K562 (cell line): ENCODE results near the gene BTBD1. TPM values are rescaled to one million over a fixed set of nuclear protein-coding genes. Genes with fewer than 3 reads are reported as not detected.
A peak's percentile ranks its signal among the peaks of the same experiment; 100 is the strongest.

Experiments used
- ATF4 ChIP-seq: fragments of 450-650 bp; formaldehyde crosslinking; IDR thresholded peaks from 2 replicates; pipeline ENCODE4 v1.4.0; 2022; ENCODE audit warnings: mild to moderate bottlenecking, moderate library complexity
- CLOCK ChIP-seq: fragments of 250-450 bp; sonication (Bioruptor Pico); IDR thresholded peaks from 2 replicates; pipeline ENCODE4 v1.4.0; 2020; ENCODE audit warnings: mild to moderate bottlenecking, moderate library complexity, borderline replicate concordance
- ETS2 ChIP-seq: IDR thresholded peaks from 2 replicates; pipeline ENCODE4 v1.6.1; 2016; ENCODE audit warnings: borderline replicate concordance, missing genetic modification characterization, mild to moderate bottlenecking, moderate library complexity, missing compliant biosample characterization; ENCODE audit not compliant: poor library complexity, severe bottlenecking
- GTF3C2 ChIP-seq: IDR thresholded peaks from 3 replicates; pipeline ENCODE4 v1.6.1; 2011; ENCODE audit warnings: borderline replicate concordance, mild to moderate bottlenecking, moderate library complexity; ENCODE audit not compliant: insufficient read length; ENCODE audit errors: extremely low read depth
- HLTF ChIP-seq: fragments of 450-650 bp; IDR thresholded peaks from 2 replicates; pipeline ENCODE4 v1.6.1; 2016
- NFE2 ChIP-seq: IDR thresholded peaks from 2 replicates; pipeline ENCODE4 v1.6.1; 2014; ENCODE audit warnings: antibody characterized with exemption, low read depth
- RBM17 ChIP-seq: fragments of 200-400 bp; formaldehyde crosslinking; IDR thresholded peaks from 2 replicates; pipeline ENCODE4 v1.6.1; 2017; ENCODE audit warnings: low read depth, mild to moderate bottlenecking, low read length, borderline replicate concordance
- RCOR1 ChIP-seq, 2 experiments: IDR thresholded peaks; 2 replicates each; pipeline ENCODE4 v1.6.1; 2012; ENCODE audit warnings: low read depth in 2 of 2, low read length in 2 of 2, borderline replicate concordance in 1 of 2, improper control_type of control experiment in 1 of 2
- ZNF253 ChIP-seq: fragments of 250-450 bp; sonication (Bioruptor Pico); conservative IDR thresholded peaks from 2 replicates; pipeline ENCODE4 v1.6.1; 2021; ENCODE audit warnings: mild to moderate bottlenecking
- ZNF354B ChIP-seq: fragments of 250-450 bp; sonication (Bioruptor Pico); IDR thresholded peaks from 2 replicates; pipeline ENCODE4 v1.4.0; 2020
- ZNF408 ChIP-seq: fragments of 250-450 bp; sonication (Bioruptor Pico); IDR thresholded peaks from 2 replicates; pipeline ENCODE4 v1.4.0; 2020; ENCODE audit warnings: low read depth, mild to moderate bottlenecking, moderate library complexity
- ZNF57 ChIP-seq: fragments of 450-650 bp; formaldehyde crosslinking; IDR thresholded peaks from 2 replicates; pipeline ENCODE4 v1.4.0; 2020; ENCODE audit warnings: mild to moderate bottlenecking, moderate library complexity
- ZNF589 ChIP-seq: fragments of 200-800 bp; sonication (Bioruptor generic); IDR thresholded peaks from 2 replicates; pipeline ENCODE4 v1.6.1; 2016; ENCODE audit warnings: low read depth, missing genetic modification characterization, missing compliant biosample characterization
- ZNF707 ChIP-seq: fragments of 250-450 bp; sonication (Bioruptor Pico); conservative IDR thresholded peaks from 2 replicates; pipeline ENCODE4 v1.8.0; 2022; ENCODE audit warnings: inconsistent platforms, mild to moderate bottlenecking, moderate library complexity
- ZNF778 ChIP-seq: fragments of 450-650 bp; formaldehyde crosslinking; IDR thresholded peaks from 2 replicates; pipeline ENCODE4 v1.4.0; 2020; ENCODE audit warnings: mild to moderate bottlenecking, moderate library complexity
- polyA plus RNA-seq, 8 experiments: library from polyadenylated mRNA; depleted of rRNA in 4 of 8; stranded (reverse) in 5 of 8; unstranded in 3 of 8; fragments of >200 nt; fragmentation: Nextera tagmentation in 2 of 8; fragmentation: Illumina TruSeq in 1 of 8; extraction: Ambion mirVana in 2 of 8; extraction: Trizol in 1 of 8; gene quantifications; 2 replicates each; pipeline versions ENCODE4 v1.2.1 to v1.2.3, GENCODE V29; 2011 to 2014; ENCODE audit warnings: inconsistent platforms in 1 of 8, missing spikeins in 1 of 8
- total RNA-seq, 7 experiments: library from RNA; depleted of rRNA in 6 of 7; stranded (reverse); fragments of >200 nt in 6 of 7; fragmentation: Illumina TruSeq in 2 of 7; extraction: Trizol in 2 of 7; gene quantifications; 2 replicates each; pipeline versions ENCODE4 v1.2.1 to v1.2.3, GENCODE V29; 2011 to 2021; ENCODE audit warnings: low replicate concordance in 1 of 7

BTBD1 gene
- total and polyA plus RNA-seq, 9 of the 15 experiments (the other 6 are each of a cell fraction or from before 2014, with no cell fraction given), result 19.4 to 106 (median 90.4) TPM

GRCh38 chr15:82985688-82986441 lies 81.2 kb downstream of the BTBD1 start, which contains the start of gene RAMAC (continued):
- TF ChIP-seq ZNF57 (CRISPR knock-in tag), result no peak
- no peak for TF ChIP-seq ZNF778 (CRISPR knock-in tag)
- no peak for TF ChIP-seq GTF3C2
- no peak for TF ChIP-seq RCOR1 (IDR thresholded peaks at IDR 0.05; ENCODE audit: borderline replicate concordance in 1 of 2, low read depth in 2 of 2, low read length in 2 of 2)
- TF ChIP-seq ETS2 (tag), result no peak
- TF ChIP-seq HLTF, result no peak
- no peak for TF ChIP-seq ZNF354B (CRISPR knock-in tag)
- TF ChIP-seq CLOCK (CRISPR knock-in tag), result no peak
- TF ChIP-seq ZNF589 (CRISPR knock-in tag), result peak; percentile 33; the same call in 1 of the 2 replicates
- TF ChIP-seq ATF4, result no peak
- TF ChIP-seq ZNF253 (CRISPR knock-in tag), result no peak
- TF ChIP-seq ZNF408 (CRISPR knock-in tag), result no peak
- no peak for TF ChIP-seq NFE2
- TF ChIP-seq RBM17, result no peak
- TF ChIP-seq ZNF707, result no peak
